K562 (cell line): ENCODE data around the gene CERS1. TPM values are rescaled to one million over a fixed set of nuclear protein-coding genes. Genes with fewer than 3 reads are reported as not detected.

ENCODE experiments used
- ATAC-seq: fragments of 200-7000 bp; cut with Tn5 transposase; 3 replicates; pipeline ENCODE4 v1.9.1; 2020; ENCODE audit warnings: moderate library complexity
- BruUV-seq: library from RNA; stranded (reverse); fragments of 400-500 nt; replicated peaks from 2 replicates; lab custom pipeline; 2021; lab: Mats Ljungman, UMichigan
- CTCF ChIA-PET: fragments of 300-600 bp; formaldehyde crosslinking; extraction: SDS; loops from one replicate; lab custom pipeline; 2021; ENCODE audit warnings: low intra/inter-chr PET ratio; lab: Yijun Ruan, JAX
- POLR2A ChIA-PET: fragments of 300-600, 350-650 bp; sonication (Branson Sonifier 250); formaldehyde crosslinking; extraction: SDS; loops from one replicate; lab custom pipeline; 2021; ENCODE audit warnings: antibody characterized with exemption, inconsistent platforms; lab: Yijun Ruan, JAX
- DNase-seq, 4 experiments: peaks; one replicate each; pipeline versions ENCODE4 v3.0.0 to v3.0.0-alpha.2; 2011 to 2018; ENCODE audit warnings: low spot score in 3 of 4, mixed read lengths in 3 of 4; ENCODE audit errors: extremely low read depth in 1 of 4
- FAIRE-seq: peaks from 2 replicates; lab custom pipeline; 2011; peaks lifted over from hg19 to GRCh38; lab: Jason Lieb, UNC
- H2AFZ ChIP-seq: 2 replicates; pipeline ENCODE4 v1.6.0; 2011; ENCODE audit warnings: low read depth, low read length, control low read depth, inconsistent platforms
- H3K27ac ChIP-seq: fragments of 200-600 bp; 3 replicates; pipeline ENCODE4 v1.8.0; 2011; ENCODE audit warnings: low read depth, mild to moderate bottlenecking, control low read depth, inconsistent platforms, low read length, moderate library complexity, mixed read lengths; ENCODE audit errors: extremely low read depth
- H3K27me3 ChIP-seq, 2 experiments: fragments of 300-600 bp in 1 of 2; 2 replicates in 1 of 2; 3 replicates in 1 of 2; pipeline versions ENCODE4 v1.6.0 to v1.8.0; 2011; ENCODE audit warnings: inconsistent platforms in 2 of 2, low read length in 2 of 2, mild to moderate bottlenecking in 1 of 2, mixed read lengths in 1 of 2, moderate library complexity in 1 of 2; ENCODE audit not compliant: control insufficient read depth in 2 of 2, insufficient read depth in 2 of 2
- H3K36me3 ChIP-seq: fragments of 300-600 bp; 3 replicates; pipeline ENCODE4 v1.8.0; 2011; ENCODE audit warnings: mild to moderate bottlenecking, low read length, inconsistent platforms; ENCODE audit not compliant: control insufficient read depth, insufficient read depth
- H3K4me1 ChIP-seq, 2 experiments: fragments of 200-600 bp in 1 of 2; replicated peaks in 1 of 2; 2 replicates in 1 of 2; 3 replicates in 1 of 2; pipeline versions ENCODE4 v1.5.1 to v1.8.0; 2011; ENCODE audit warnings: inconsistent platforms in 2 of 2, low read length in 2 of 2, mild to moderate bottlenecking in 1 of 2, mixed read lengths in 1 of 2, moderate library complexity in 1 of 2; ENCODE audit not compliant: control insufficient read depth in 2 of 2, insufficient read depth in 2 of 2
- H3K4me2 ChIP-seq: 2 replicates; pipeline ENCODE4 v1.6.1; 2011; ENCODE audit warnings: low read length, control low read depth, inconsistent platforms, mixed read lengths; ENCODE audit not compliant: insufficient read depth
- H3K4me3 ChIP-seq: fragments of 200-600 bp; sonication (generic), shearing (Covaris generic); 2 replicates; pipeline ENCODE4 v1.5.1; 2016; ENCODE audit warnings: control low read depth, inconsistent platforms
- H3K79me2 ChIP-seq: fragments of 200-600 bp; 3 replicates; pipeline ENCODE4 v1.8.0; 2011; ENCODE audit warnings: low read length, inconsistent platforms; ENCODE audit not compliant: control insufficient read depth, insufficient read depth
- H3K9ac ChIP-seq, 2 experiments: 2 replicates each; pipeline versions ENCODE4 v1.6.0 to v1.6.1; 2011; ENCODE audit warnings: low read depth in 2 of 2, low read length in 2 of 2, control low read depth in 1 of 2, inconsistent platforms in 1 of 2, mild to moderate bottlenecking in 1 of 2, mixed read lengths in 1 of 2; ENCODE audit not compliant: insufficient read depth in 1 of 2
- H3K9me1 ChIP-seq: one replicate; pipeline ENCODE4 v1.6.0; 2011; ENCODE audit warnings: inconsistent platforms, mild to moderate bottlenecking, low read length, moderate library complexity; ENCODE audit not compliant: control insufficient read depth, insufficient read depth
- H3K9me3 ChIP-seq: replicated peaks from 2 replicates; pipeline ENCODE4 v1.5.1; 2011; ENCODE audit warnings: low read depth, low read length, inconsistent platforms; ENCODE audit not compliant: control insufficient read depth, insufficient read depth
- H4K20me1 ChIP-seq: replicated peaks from 2 replicates; pipeline ENCODE4 v1.6.1; 2011; ENCODE audit warnings: low read length, inconsistent platforms, mixed read lengths; ENCODE audit not compliant: control insufficient read depth, insufficient read depth
- CBFA2T2 ChIP-seq: fragments of 450-650 bp; conservative IDR thresholded peaks from 2 replicates; pipeline ENCODE4 v1.6.1; 2017; ENCODE audit warnings: mild to moderate bottlenecking
- FOSL1 ChIP-seq: fragments of 200-800 bp; sonication (Bioruptor generic); conservative IDR thresholded peaks from 2 replicates; pipeline ENCODE4 v1.6.1; 2016; ENCODE audit warnings: missing genetic modification characterization, missing compliant biosample characterization
- GMEB1 ChIP-seq: fragments of 250-450 bp; sonication (Bioruptor Pico); IDR thresholded peaks from 2 replicates; pipeline ENCODE4 v1.4.0; 2020; ENCODE audit warnings: mild to moderate bottlenecking
- NONO ChIP-seq, 2 experiments: fragments of 200-400 bp in 1 of 2; fragments of 450-650 bp in 1 of 2; formaldehyde crosslinking in 1 of 2; IDR thresholded peaks; 2 replicates each; pipeline ENCODE4 v1.6.1; 2017; ENCODE audit warnings: low read depth in 2 of 2, mild to moderate bottlenecking in 2 of 2, moderate library complexity in 2 of 2, low read length in 1 of 2
- SMAD1 ChIP-seq: fragments of 150-350 bp; IDR thresholded peaks from 2 replicates; pipeline ENCODE4 v1.6.1; 2014; ENCODE audit warnings: low read length, low read depth; ENCODE audit not compliant: partially characterized antibody
- XRCC3 ChIP-seq: fragments of 450-650 bp; IDR thresholded peaks from 2 replicates; pipeline ENCODE4 v1.6.1; 2017; ENCODE audit warnings: mild to moderate bottlenecking, moderate library complexity
- ZNF764 ChIP-seq: fragments of 250-450 bp; sonication (Bioruptor Pico); IDR thresholded peaks from 2 replicates; pipeline ENCODE4 v1.4.0; 2020; ENCODE audit warnings: low read depth, mild to moderate bottlenecking, moderate library complexity
- WGBS: fragments of 100-300 bp; shearing (Covaris generic); methylation state at CpG from one replicate; pipeline ENCODE4 v1.1.6; 2016; ENCODE audit warnings: low coverage, mixed read lengths; ENCODE audit not compliant: insufficient coverage; ENCODE audit errors: missing lambda C conversion rate; 5-methylcytosine and 5-hydroxymethylcytosine counted together
- in situ Hi-C: fragments of 300-500 bp; cut with MboI; formaldehyde crosslinking; loops from 4 replicates; pipeline ENCODE4 v1.15.0; 2018; ENCODE audit warnings: inconsistent platforms, mixed read lengths
- intact Hi-C: fragments of 100-400 bp; cut with micrococcal nuclease; formaldehyde crosslinking; loops from 2 replicates; pipeline ENCODE4 v1.14.2; 2022
- polyA plus RNA-seq, 8 experiments: library from polyadenylated mRNA; depleted of rRNA in 4 of 8; stranded (reverse) in 5 of 8; unstranded in 3 of 8; fragments of >200 nt; fragmentation: Nextera tagmentation in 2 of 8; fragmentation: Illumina TruSeq in 1 of 8; extraction: Ambion mirVana in 2 of 8; extraction: Trizol in 1 of 8; gene quantifications; 2 replicates each; pipeline versions ENCODE4 v1.2.1 to v1.2.3, GENCODE V29; 2011 to 2014; ENCODE audit warnings: inconsistent platforms in 1 of 8, missing spikeins in 1 of 8
- total RNA-seq, 7 experiments: library from RNA; depleted of rRNA in 6 of 7; stranded (reverse); fragments of >200 nt in 6 of 7; fragmentation: Illumina TruSeq in 2 of 7; extraction: Trizol in 2 of 7; gene quantifications; 2 replicates each; pipeline versions ENCODE4 v1.2.1 to v1.2.3, GENCODE V29; 2011 to 2021; ENCODE audit warnings: low replicate concordance in 1 of 7
- TF ChIP-seq, protein P1 (sequence below): fragments of 250-450 bp; sonication (Bioruptor Pico); IDR thresholded peaks from 2 replicates; pipeline ENCODE4 v1.8.0; 2022; ENCODE audit warnings: moderate library complexity, mild to moderate bottlenecking, inconsistent platforms

CERS1 gene
- total and polyA plus RNA-seq, 9 of the 15 experiments (the other 6 are each of a cell fraction or from before 2014, with no cell fraction given): 0.33 to 1.5 (median 0.86) TPM; not detected in 2

- TF ChIP-seq, protein P1, sequence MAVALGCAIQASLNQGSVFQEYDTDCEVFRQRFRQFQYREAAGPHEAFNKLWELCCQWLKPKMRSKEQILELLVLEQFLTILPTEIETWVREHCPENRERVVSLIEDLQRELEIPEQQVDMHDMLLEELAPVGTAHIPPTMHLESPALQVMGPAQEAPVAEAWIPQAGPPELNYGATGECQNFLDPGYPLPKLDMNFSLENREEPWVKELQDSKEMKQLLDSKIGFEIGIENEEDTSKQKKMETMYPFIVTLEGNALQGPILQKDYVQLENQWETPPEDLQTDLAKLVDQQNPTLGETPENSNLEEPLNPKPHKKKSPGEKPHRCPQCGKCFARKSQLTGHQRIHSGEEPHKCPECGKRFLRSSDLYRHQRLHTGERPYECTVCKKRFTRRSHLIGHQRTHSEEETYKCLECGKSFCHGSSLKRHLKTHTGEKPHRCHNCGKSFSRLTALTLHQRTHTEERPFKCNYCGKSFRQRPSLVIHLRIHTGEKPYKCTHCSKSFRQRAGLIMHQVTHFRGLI (CRISPR knock-in tag): no peak
- no peak for TF ChIP-seq NONO (IDR thresholded peaks at IDR 0.05; ENCODE audit: low read depth in 2 of 2, low read length in 1 of 2)
- TF ChIP-seq CBFA2T2: no peak
- TF ChIP-seq FOSL1 (tag): no peak
- no peak for TF ChIP-seq SMAD1
- no peak for TF ChIP-seq GMEB1 (CRISPR knock-in tag)
- no peak for TF ChIP-seq ZNF764
- TF ChIP-seq XRCC3: no peak
- TF ChIP-seq, all 486 proteins: peak for 0
- H3K9me3 ChIP-seq: no peaks in the 10 kb centered on the region
- H3K9ac ChIP-seq: peak overlapping the region in 1 of 2 experiments; percentile 43; a peak in 2 of 4 replicates
- no peak overlapping the region for H3K4me3 ChIP-seq
- no peak overlapping the region for H2AFZ ChIP-seq
- no TSS peak for BruUV-seq
- POLR2A ChIA-PET: interaction anchor here (0.7 to 3.1 kb wide), 5 partner anchors 9 to 159 kb away, joined by 3 to 21 read pairs (median 3); no protein-coding TSS in a partner anchor
- H3K79me2 ChIP-seq: peaks cover 98% of the 10 kb centered on the region
- intact Hi-C loops (loop anchor here (10.0 kb wide), 1 partner anchor 249 kb away; no protein-coding TSS in a partner anchor), in situ Hi-C loops (no loop called here)
- peaks cover 74% of the 10 kb centered on the region for H4K20me1 ChIP-seq
- no peak for FAIRE-seq
- no peak for DNase-seq
- WGBS: 89% methylated on average over 6 of the region's 7 CpGs
- H3K36me3 ChIP-seq: peaks cover 76% of the 10 kb centered on the region
- no peaks in the 10 kb centered on the region; a peak in 1 of 5 replicates for H3K27me3 ChIP-seq
- H3K9me1 ChIP-seq: peaks cover 23% of the 10 kb centered on the region
- no peak overlapping the region for H3K4me2 ChIP-seq
- peaks cover 5 to 43% of the 10 kb centered on the region in 2 experiments; a peak in 4 of 5 replicates for H3K4me1 ChIP-seq
- CTCF ChIA-PET: no interaction called here
- H3K27ac ChIP-seq: no peak overlapping the region
- ATAC-seq: no peak
Measured at GRCh38 chr19:18843960-18844359, 52.0 kb downstream of the CERS1 start.
